Breast epithelium (tissue), 3 donors: ENCODE measurements around the gene SERPINA3.

ENCODE experiments used
- CTCF ChIP-seq, 3 donors: fragments of 450-650 bp; IDR thresholded peaks; one replicate each; pipeline ENCODE4 v1.5.1; 2016 to 2017; ENCODE audit warnings: antibody characterized with exemption in 3 of 3, mild to moderate bottlenecking in 3 of 3, moderate library complexity in 3 of 3
- POLR2A ChIP-seq: fragments of 450-650 bp; IDR thresholded peaks from one replicate; pipeline ENCODE4 v1.6.1; 2016; ENCODE audit warnings: antibody characterized with exemption, mild to moderate bottlenecking, moderate library complexity
- POLR2AphosphoS5 ChIP-seq, 3 donors: sonication (generic); formaldehyde crosslinking; IDR thresholded peaks; one replicate each; pipeline ENCODE4 v1.6.1; 2017; ENCODE audit warnings: antibody characterized with exemption in 3 of 3

- TF ChIP-seq POLR2A = no peak
- TF ChIP-seq CTCF (IDR thresholded peaks at IDR 0.05) = no peak
- no peak for TF ChIP-seq POLR2AphosphoS5 (IDR thresholded peaks at IDR 0.05)
Observed at GRCh38 chr14:94646066-94646465, 33.9 kb downstream of the SERPINA3 start.
